ENCODE results near the gene UBALD2.

GRCh38 chr17:76241204-76241538 lies 24.0 kb upstream of the UBALD2 start:
- TF ChIP-seq CTCF (IDR thresholded peaks at IDR 0.05): no peak
- TF ChIP-seq POLR2A (IDR thresholded peaks at IDR 0.05): no peak
